Lung (tissue), 12 donors: Measurements from ENCODE around the gene TSPAN18. TPM values are rescaled to one million over a fixed set of nuclear protein-coding genes. Genes with fewer than 3 reads are reported as not detected.
"Not testable (repeated sequence)": the region's sequence is repeated elsewhere in the genome, so short reads cannot be mapped to it uniquely, and the experiment has no call there.

Experiments used
- ATAC-seq: fragments of 200-7000 bp; cut with Tn5 transposase; one replicate; pipeline ENCODE4 v1.9.1; 2020; ENCODE audit warnings: moderate number of reproducible peaks; ENCODE audit not compliant: insufficient read depth, low FRiP score
- DNase-seq, 3 donors: peaks; one replicate each; pipeline ENCODE4 v3.0.0-alpha.2; 2013 to 2017
- H3K27ac ChIP-seq, 2 donors: one replicate each; pipeline ENCODE4 v1.5.1; 2013; ENCODE audit warnings: mild to moderate bottlenecking in 2 of 2, moderate library complexity in 2 of 2, control low read depth in 1 of 2, inconsistent platforms in 1 of 2, low read depth in 1 of 2, low read length in 1 of 2
- H3K27me3 ChIP-seq, 3 donors: one replicate each; pipeline ENCODE4 v1.5.1; 2013; ENCODE audit warnings: low read length in 2 of 3; ENCODE audit not compliant: control insufficient read depth in 3 of 3, insufficient read depth in 3 of 3
- H3K36me3 ChIP-seq, 4 donors: one replicate each; pipeline ENCODE4 v1.5.1; 2013; ENCODE audit warnings: low read length in 4 of 4, mild to moderate bottlenecking in 1 of 4, moderate library complexity in 1 of 4; ENCODE audit not compliant: control insufficient read depth in 4 of 4, insufficient read depth in 4 of 4
- H3K4me1 ChIP-seq, 5 donors: one replicate each; pipeline ENCODE4 v1.5.1; 2013; ENCODE audit warnings: low read length in 5 of 5, mild to moderate bottlenecking in 2 of 5, moderate library complexity in 1 of 5; ENCODE audit not compliant: control insufficient read depth in 5 of 5, insufficient read depth in 5 of 5
- H3K4me3 ChIP-seq: one replicate; pipeline ENCODE4 v1.5.1; 2013; ENCODE audit warnings: mild to moderate bottlenecking, control low read depth, moderate library complexity
- H3K9ac ChIP-seq, 2 donors: one replicate each; pipeline ENCODE4 v1.5.1; 2013; ENCODE audit warnings: low read length in 2 of 2, control low read depth in 1 of 2; ENCODE audit not compliant: insufficient read depth in 1 of 2
- H3K9me3 ChIP-seq, 4 donors: one replicate each; pipeline ENCODE4 v1.5.1; 2013; ENCODE audit warnings: low read length in 3 of 4, mild to moderate bottlenecking in 1 of 4, moderate library complexity in 1 of 4; ENCODE audit not compliant: control insufficient read depth in 4 of 4, insufficient read depth in 3 of 4
- WGBS, 2 donors: extraction: QIAGEN DNeasy Blood & Tissue Kit; methylation state at CpG; one replicate each; pipeline ENCODE4 v1.1.7; 2013; 5-methylcytosine and 5-hydroxymethylcytosine counted together
- polyA plus RNA-seq, 2 donors: library from polyadenylated mRNA; stranded (reverse); fragments of 200-250 nt; gene quantifications; one replicate each; pipeline ENCODE4 v1.2.1, GENCODE V29; 2013
- total RNA-seq, 2 donors: library from RNA; depleted of rRNA in 1 of 2; stranded (reverse); fragments of >200 nt in 1 of 2; gene quantifications; one replicate each; pipeline ENCODE4 v1.2.1, GENCODE V29; 2014 to 2021
- TF ChIP-seq, protein P1 (sequence below): IDR thresholded peaks from 2 replicates; pipeline ENCODE4 v1.5.1; 2012; ENCODE audit warnings: mild to moderate bottlenecking; ENCODE audit errors: control extremely low read depth, extremely low read depth
- donor health status: control.
- donor health status: control.
- donor health status: Bipolar disorder and iron deficiency.
- donor health status: healthy.
- donor health status: DM: yes; HTN: yes; CAD: no.

The TSPAN18 gene
- total and polyA plus RNA-seq, 4 donors: 8.3 to 40.7 (median 21.4) TPM

DNA sequence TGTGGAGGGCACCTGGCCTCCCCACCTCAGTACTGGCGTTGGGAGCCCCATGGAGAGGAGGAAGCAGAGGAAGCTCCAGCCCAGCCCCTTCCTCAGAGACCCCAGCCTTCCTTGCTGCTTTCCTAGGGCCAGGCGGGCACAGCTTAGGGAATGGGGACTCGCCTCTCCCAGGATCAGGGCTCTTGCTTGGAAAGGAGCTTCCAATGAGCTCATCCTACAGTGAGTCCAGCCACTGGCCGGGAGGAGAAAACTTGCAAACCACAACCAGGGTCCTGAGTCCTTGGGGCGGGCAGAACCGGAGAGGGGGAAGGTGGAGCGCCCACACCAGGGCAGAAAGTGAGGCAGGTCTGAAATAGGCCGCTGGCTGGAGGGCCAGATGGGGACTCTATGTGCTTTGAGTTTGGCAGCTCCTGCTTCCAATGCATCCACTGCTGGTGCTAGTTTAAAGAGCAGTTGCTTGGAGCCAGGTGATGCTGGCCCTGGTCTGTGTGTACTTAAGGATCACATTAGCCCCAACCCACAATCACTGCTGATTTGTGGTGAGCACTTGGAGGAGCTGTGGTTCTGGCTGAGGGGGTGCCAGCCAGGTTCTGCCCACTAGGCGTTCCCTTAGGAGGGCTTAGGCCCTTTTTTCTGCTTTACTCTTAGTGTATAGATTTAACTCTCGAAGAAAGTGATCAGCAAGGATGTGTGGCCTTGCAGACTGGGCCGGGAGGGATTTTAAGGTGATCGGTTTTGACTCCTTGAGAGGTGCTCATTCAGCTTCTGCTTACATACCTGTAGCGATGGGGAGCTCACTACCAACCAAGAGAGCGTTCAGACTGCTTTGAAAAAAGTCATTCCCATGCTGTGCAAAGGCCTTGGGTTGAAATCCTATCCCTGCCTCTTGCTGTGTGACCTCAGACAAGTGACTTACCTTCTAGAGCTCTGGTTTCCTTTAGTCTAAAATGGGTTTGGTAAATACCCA is 142.0 kb downstream of the TSPAN18 start:
- WGBS, 2 donors: 90 to 91% methylated on average over 14 of the region's 14 CpGs
- Histone ChIP-seq H3K9me3 (no peaks in the 10 kb centered on the region), H3K27ac (no peak overlapping the region), H3K9ac (no peak overlapping the region), H3K4me1 (no peaks in the 10 kb centered on the region), H3K4me3 (no peak overlapping the region), H3K27me3 (no peaks in the 10 kb centered on the region), H3K36me3 (no peaks in the 10 kb centered on the region)
- no peak for DNase-seq
- no peak for ATAC-seq
- TF ChIP-seq, protein P1, sequence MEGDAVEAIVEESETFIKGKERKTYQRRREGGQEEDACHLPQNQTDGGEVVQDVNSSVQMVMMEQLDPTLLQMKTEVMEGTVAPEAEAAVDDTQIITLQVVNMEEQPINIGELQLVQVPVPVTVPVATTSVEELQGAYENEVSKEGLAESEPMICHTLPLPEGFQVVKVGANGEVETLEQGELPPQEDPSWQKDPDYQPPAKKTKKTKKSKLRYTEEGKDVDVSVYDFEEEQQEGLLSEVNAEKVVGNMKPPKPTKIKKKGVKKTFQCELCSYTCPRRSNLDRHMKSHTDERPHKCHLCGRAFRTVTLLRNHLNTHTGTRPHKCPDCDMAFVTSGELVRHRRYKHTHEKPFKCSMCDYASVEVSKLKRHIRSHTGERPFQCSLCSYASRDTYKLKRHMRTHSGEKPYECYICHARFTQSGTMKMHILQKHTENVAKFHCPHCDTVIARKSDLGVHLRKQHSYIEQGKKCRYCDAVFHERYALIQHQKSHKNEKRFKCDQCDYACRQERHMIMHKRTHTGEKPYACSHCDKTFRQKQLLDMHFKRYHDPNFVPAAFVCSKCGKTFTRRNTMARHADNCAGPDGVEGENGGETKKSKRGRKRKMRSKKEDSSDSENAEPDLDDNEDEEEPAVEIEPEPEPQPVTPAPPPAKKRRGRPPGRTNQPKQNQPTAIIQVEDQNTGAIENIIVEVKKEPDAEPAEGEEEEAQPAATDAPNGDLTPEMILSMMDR: no peak

DNA sequence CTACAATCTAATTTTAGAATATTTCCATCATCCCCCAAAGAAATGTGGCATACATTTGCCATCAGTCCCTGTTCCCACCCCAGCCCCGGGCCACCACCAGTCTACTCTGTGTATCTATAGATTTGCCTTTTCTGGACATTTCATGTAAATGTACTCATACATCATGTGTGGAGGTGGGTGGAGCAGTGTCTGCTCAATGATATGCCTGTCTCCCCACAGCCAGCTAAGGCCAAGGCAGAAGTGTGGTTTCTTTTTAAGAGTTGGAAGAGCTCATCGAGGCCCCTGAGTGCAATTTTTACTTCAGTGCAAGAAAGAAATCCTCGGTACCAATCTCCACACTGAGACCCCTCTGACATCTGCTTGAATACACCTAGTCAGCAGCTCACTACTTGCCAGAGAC is 143.4 kb downstream of the TSPAN18 start:
- Histone ChIP-seq H3K36me3 (no peaks in the 10 kb centered on the region), H3K27me3 (no peaks in the 10 kb centered on the region), H3K4me3 (no peak overlapping the region), H3K27ac (no peak overlapping the region), H3K9ac (no peak overlapping the region), H3K9me3 (no peaks in the 10 kb centered on the region), H3K4me1 (no peaks in the 10 kb centered on the region)
- TF ChIP-seq, protein P1: no peak
- ATAC-seq: no peak
- WGBS, 2 donors: 75 to 89% methylated on average over 3 of the region's 3 CpGs
- DNase-seq: no peak

DNA sequence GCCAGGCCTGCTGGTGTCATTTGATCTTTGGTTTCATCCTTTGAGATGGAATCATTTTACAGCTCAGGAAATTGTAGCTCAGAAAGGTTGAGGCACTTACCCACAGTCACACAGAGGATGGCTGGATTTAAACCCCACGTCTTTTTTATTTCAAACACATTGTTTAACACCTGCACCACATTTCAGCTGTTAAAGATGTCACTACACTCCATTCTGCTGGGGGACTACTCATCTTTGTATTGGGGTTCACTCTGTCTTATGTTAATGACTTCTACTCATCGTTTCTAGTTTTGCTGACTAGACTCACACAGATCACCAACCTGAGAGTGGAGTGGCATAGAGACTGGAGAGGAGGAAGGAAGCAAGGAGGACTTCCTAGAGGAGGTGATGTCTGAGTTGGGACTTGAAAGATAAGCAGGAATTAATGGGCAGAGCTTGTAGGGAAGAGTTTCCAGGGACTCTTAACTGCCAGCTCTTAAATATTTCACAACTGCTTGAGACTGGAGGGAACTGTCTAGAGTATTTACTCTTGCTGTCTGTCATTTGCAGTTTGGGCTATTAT is 143.9 kb downstream of the TSPAN18 start:
- Histone ChIP-seq H3K9me3 (no peaks in the 10 kb centered on the region), H3K4me3 (no peak overlapping the region), H3K9ac (no peak overlapping the region), H3K27me3 (no peaks in the 10 kb centered on the region), H3K36me3 (no peaks in the 10 kb centered on the region), H3K27ac (no peak overlapping the region), H3K4me1 (no peaks in the 10 kb centered on the region)
- WGBS, 2 donors: 80 to 91% methylated on average over 2 of the region's 2 CpGs
- no peak for DNase-seq
- TF ChIP-seq, protein P1: no peak
- no peak for ATAC-seq

DNA sequence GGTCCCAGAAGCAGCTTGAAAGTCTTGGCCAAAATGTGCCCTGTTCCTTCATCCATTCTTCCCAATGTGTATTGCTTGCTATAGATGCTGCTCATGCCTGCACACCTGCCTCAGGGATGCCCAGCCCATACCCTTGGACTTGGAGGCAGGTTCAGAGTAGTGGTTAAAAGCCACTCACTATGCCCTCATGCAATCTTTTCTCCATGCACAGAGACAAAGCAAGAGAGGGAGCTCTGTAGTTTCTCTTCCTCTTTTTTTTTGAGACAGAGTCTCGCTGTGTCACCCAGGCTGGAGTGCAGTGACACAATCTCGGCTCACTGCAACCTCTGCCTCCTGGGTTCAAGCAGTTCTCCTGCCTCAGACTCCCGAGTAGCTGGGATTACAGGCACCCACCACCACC is 144.9 kb downstream of the TSPAN18 start:
- H3K27ac ChIP-seq, ATAC-seq, H3K4me3 ChIP-seq, H3K9me3 ChIP-seq, DNase-seq, H3K36me3 ChIP-seq, H3K27me3 ChIP-seq, H3K9ac ChIP-seq, H3K4me1 ChIP-seq: not testable (repeated sequence)
- 21 to 80% methylated on average over 3 of the region's 3 CpGs for WGBS, 2 donors
